Fibroblast of lung (primary cell): ENCODE measurements around the gene PSMC1. TPM values are rescaled to one million over a fixed set of nuclear protein-coding genes. Genes with fewer than 3 reads are reported as not detected.

ENCODE experiments used
- DNase-seq, 2 donors: peaks; one replicate each; pipeline versions ENCODE4 v3.0.0 to v3.0.0-alpha.2; 2010; ENCODE audit warnings: low read depth in 2 of 2
- H2AFZ ChIP-seq: 2 replicates; pipeline ENCODE4 v1.5.1; 2012; ENCODE audit warnings: low read length, control low read depth, inconsistent platforms
- H3K27ac ChIP-seq: 2 replicates; pipeline ENCODE4 v1.5.1; 2011; ENCODE audit warnings: low read length, control low read depth; ENCODE audit not compliant: insufficient read depth
- H3K27me3 ChIP-seq: 2 replicates; pipeline ENCODE4 v1.5.1; 2011; ENCODE audit warnings: mild to moderate bottlenecking, low read length; ENCODE audit not compliant: control insufficient read depth, insufficient read depth
- H3K36me3 ChIP-seq: 2 replicates; pipeline ENCODE4 v1.5.1; 2011; ENCODE audit warnings: low read length; ENCODE audit not compliant: control insufficient read depth, insufficient read depth
- H3K4me1 ChIP-seq: 2 replicates; pipeline ENCODE4 v1.5.1; 2011; ENCODE audit warnings: low read length; ENCODE audit not compliant: control insufficient read depth, insufficient read depth; ENCODE audit errors: extremely low read depth
- H3K4me2 ChIP-seq: 2 replicates; pipeline ENCODE4 v1.5.1; 2011; ENCODE audit warnings: low read length, control low read depth; ENCODE audit not compliant: insufficient read depth; ENCODE audit errors: extremely low read depth
- H3K4me3 ChIP-seq, 4 experiments: fragments of 200-600 bp in 1 of 4; sonication (generic) in 1 of 4; replicated peaks in 1 of 4; 2 replicates each; pipeline ENCODE4 v1.5.1; 2011 to 2016; ENCODE audit warnings: low read length in 4 of 4, low read depth in 3 of 4, mild to moderate bottlenecking in 3 of 4, control low read depth in 2 of 4, inconsistent platforms in 1 of 4, mixed read lengths in 1 of 4; ENCODE audit not compliant: insufficient read depth in 1 of 4; ENCODE audit errors: control extremely low read depth in 1 of 4
- H3K79me2 ChIP-seq: 2 replicates; pipeline ENCODE4 v1.5.1; 2012; ENCODE audit warnings: mild to moderate bottlenecking, low read length, inconsistent platforms; ENCODE audit not compliant: control insufficient read depth, insufficient read depth
- H3K9ac ChIP-seq: 2 replicates; pipeline ENCODE4 v1.5.1; 2011; ENCODE audit warnings: mild to moderate bottlenecking, low read length, control low read depth; ENCODE audit not compliant: insufficient read depth
- H3K9me3 ChIP-seq: 2 replicates; pipeline ENCODE4 v1.5.1; 2012; ENCODE audit warnings: low read depth, low read length; ENCODE audit not compliant: control insufficient read depth, insufficient read depth
- H4K20me1 ChIP-seq: 2 replicates; pipeline ENCODE4 v1.5.1; 2011; ENCODE audit warnings: low read length; ENCODE audit not compliant: control insufficient read depth, insufficient read depth; ENCODE audit errors: extremely low read depth
- CTCF ChIP-seq, 2 donors: IDR thresholded peaks in 1 of 2; conservative IDR thresholded peaks in 1 of 2; 1 replicate in 1 of 2; 2 replicates in 1 of 2; pipeline ENCODE4 v1.5.1; 2011 to 2012; ENCODE audit warnings: low read length in 2 of 2, control low read depth in 1 of 2, inconsistent platforms in 1 of 2, low read depth in 1 of 2, mild to moderate bottlenecking in 1 of 2
- EZH2 ChIP-seq: IDR thresholded peaks from 2 replicates; pipeline ENCODE4 v1.5.1; 2012; ENCODE audit warnings: low read length, control low read depth, mild to moderate bottlenecking; ENCODE audit errors: missing control alignments
- polyA plus RNA-seq, 2 donors: library from polyadenylated mRNA; depleted of rRNA in 1 of 2; stranded (reverse) in 1 of 2; unstranded in 1 of 2; fragments of >200 nt; gene quantifications; 2 replicates each; pipeline ENCODE4 v1.2.1, GENCODE V29; 2011 to 2012; ENCODE audit warnings: missing spikeins in 1 of 2
- total RNA-seq: library from RNA; depleted of rRNA; stranded (reverse); fragments of >200 nt; gene quantifications from 2 replicates; pipeline ENCODE4 v1.2.1, GENCODE V29; 2014

The PSMC1 gene
- total and polyA plus RNA-seq, 2 donors (not counting 1 experiment from before 2014, with no cell fraction given) = 112 to 274 TPM

- Histone ChIP-seq H4K20me1 (no peaks in the 10 kb centered on the region), H3K4me2 (no peak overlapping the region), H3K27ac (no peak overlapping the region), H2AFZ (no peak overlapping the region), H3K9me3 (no peaks in the 10 kb centered on the region), H3K4me3 (no peak overlapping the region), H3K27me3 (no peaks in the 10 kb centered on the region), H3K9ac (no peak overlapping the region), H3K4me1 (no peaks in the 10 kb centered on the region), H3K36me3 (peaks cover 4% of the 10 kb centered on the region), H3K79me2 (no peaks in the 10 kb centered on the region)
- no peak for DNase-seq
- TF ChIP-seq CTCF (conservative IDR thresholded peaks at IDR 0.05 in 1 of 2, IDR thresholded peaks at IDR 0.05 in 1 of 2; ENCODE audit: low read depth in 1 of 2, low read length in 2 of 2) (no peak), EZH2 (no peak)
Measured at GRCh38 chr14:90308561-90308960, 52.2 kb downstream of the PSMC1 start.

- no peak overlapping the region for H3K4me2 ChIP-seq
- no peak overlapping the region for H3K4me3 ChIP-seq
- H3K27me3 ChIP-seq = no peaks in the 10 kb centered on the region
- TF ChIP-seq CTCF (conservative IDR thresholded peaks at IDR 0.05 in 1 of 2, IDR thresholded peaks at IDR 0.05 in 1 of 2; ENCODE audit: low read depth in 1 of 2, low read length in 2 of 2) (no peak), EZH2 (no peak)
- peaks cover under 1% of the 10 kb centered on the region for H3K36me3 ChIP-seq
- no peaks in the 10 kb centered on the region for H3K9me3 ChIP-seq
- no peaks in the 10 kb centered on the region for H3K4me1 ChIP-seq
- H3K79me2 ChIP-seq = no peaks in the 10 kb centered on the region
- no peak overlapping the region for H2AFZ ChIP-seq
- no peak overlapping the region for H3K27ac ChIP-seq
- no peak overlapping the region for H3K9ac ChIP-seq
- no peaks in the 10 kb centered on the region for H4K20me1 ChIP-seq
- no peak for DNase-seq
Measured at GRCh38 chr14:90317286-90317685, 60.9 kb downstream of the PSMC1 start.

- Histone ChIP-seq H3K79me2 (no peaks in the 10 kb centered on the region), H3K4me1 (no peaks in the 10 kb centered on the region), H2AFZ (no peak overlapping the region), H3K27me3 (no peaks in the 10 kb centered on the region), H3K9ac (no peak overlapping the region), H4K20me1 (no peaks in the 10 kb centered on the region), H3K27ac (no peak overlapping the region), H3K36me3 (no peaks in the 10 kb centered on the region), H3K4me3 (no peak overlapping the region), H3K4me2 (no peak overlapping the region), H3K9me3 (no peaks in the 10 kb centered on the region)
- no peak for TF ChIP-seq CTCF (conservative IDR thresholded peaks at IDR 0.05 in 1 of 2, IDR thresholded peaks at IDR 0.05 in 1 of 2; ENCODE audit: low read depth in 1 of 2, low read length in 2 of 2)
- TF ChIP-seq EZH2 = no peak
- DNase-seq = no peak
Measured at GRCh38 chr14:90318016-90318415, 61.7 kb downstream of the PSMC1 start.
